ENCODE data around the gene MYL10. TPM values are rescaled to one million over a fixed set of nuclear protein-coding genes. Genes with fewer than 3 reads are reported as not detected.

Gene MYL10
- total and polyA plus RNA-seq, 11 donors: not detected

- DNase-seq (no peak), ATAC-seq (no peak)
- TF ChIP-seq CTCF (IDR thresholded peaks at IDR 0.05) (no peak), POLR2A (IDR thresholded peaks at IDR 0.05) (no peak)
- peaks cover 0 to 4% (median 0%) of the 10 kb centered on the region in 12 donors for H3K9me3 ChIP-seq
- H3K27ac ChIP-seq: no peak overlapping the region
- peaks cover 0 to 17% (median 10%) of the 10 kb centered on the region in 12 donors for H3K4me1 ChIP-seq
- no peaks in the 10 kb centered on the region for H3K36me3 ChIP-seq
- intact Hi-C loops (cut with DNase I): loop anchor here in 1 of 10 donors (10.0 kb wide), 1 partner anchor 72 kb away; no protein-coding TSS in a partner anchor
- no peaks in the 10 kb centered on the region for H3K27me3 ChIP-seq
- no peak overlapping the region for H3K4me3 ChIP-seq
- 74 to 78% (median 75%) methylated on average over 6 of the region's 6 CpGs for WGBS, 4 donors
Measured at GRCh38 chr7:101676956-101677355, 47.9 kb upstream of the MYL10 start.

DNA sequence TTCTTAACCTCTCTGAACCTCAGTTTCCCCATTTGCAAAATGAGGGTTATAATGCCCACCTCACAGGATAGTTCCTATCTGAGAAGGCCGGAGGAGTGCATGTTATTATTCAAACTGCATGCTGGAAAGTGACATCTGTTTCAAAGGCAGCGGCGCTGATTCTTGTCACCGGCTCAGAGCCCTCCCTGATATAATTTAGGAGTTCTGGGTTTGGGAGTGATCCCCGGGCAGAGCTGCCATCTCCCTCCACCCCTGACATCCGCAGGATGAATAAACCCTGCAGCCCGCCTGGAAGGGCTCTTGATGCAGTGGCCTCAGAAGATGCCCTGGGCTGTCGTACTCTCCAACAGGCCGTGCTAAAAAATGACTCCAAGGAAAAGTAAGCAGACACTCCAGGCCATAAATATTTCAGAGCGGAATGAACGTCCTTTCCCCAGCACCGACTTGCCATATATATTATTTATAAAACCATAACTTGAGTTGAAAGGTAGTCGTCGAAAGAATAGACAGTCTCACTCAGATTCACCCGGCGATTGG is 47.0 kb upstream of the MYL10 start:
- Histone ChIP-seq H3K27ac (no peak overlapping the region), H3K36me3 (no peaks in the 10 kb centered on the region), H3K4me1 (peaks cover 0 to 13% (median 3%) of the 10 kb centered on the region in 12 donors), H3K27me3 (no peaks in the 10 kb centered on the region), H3K9me3 (peaks cover 0 to 4% (median 0%) of the 10 kb centered on the region in 12 donors), H3K4me3 (no peak overlapping the region)
- no peak for ATAC-seq
- intact Hi-C loops (cut with DNase I): loop anchor here in 1 of 10 donors (10.0 kb wide), 1 partner anchor 71 kb away; no protein-coding TSS in a partner anchor
- 89 to 93% (median 91%) methylated on average over 16 of the region's 16 CpGs for WGBS, 4 donors
- no peak for DNase-seq
- TF ChIP-seq POLR2A (IDR thresholded peaks at IDR 0.05) (no peak), CTCF (IDR thresholded peaks at IDR 0.05) (no peak)

DNA sequence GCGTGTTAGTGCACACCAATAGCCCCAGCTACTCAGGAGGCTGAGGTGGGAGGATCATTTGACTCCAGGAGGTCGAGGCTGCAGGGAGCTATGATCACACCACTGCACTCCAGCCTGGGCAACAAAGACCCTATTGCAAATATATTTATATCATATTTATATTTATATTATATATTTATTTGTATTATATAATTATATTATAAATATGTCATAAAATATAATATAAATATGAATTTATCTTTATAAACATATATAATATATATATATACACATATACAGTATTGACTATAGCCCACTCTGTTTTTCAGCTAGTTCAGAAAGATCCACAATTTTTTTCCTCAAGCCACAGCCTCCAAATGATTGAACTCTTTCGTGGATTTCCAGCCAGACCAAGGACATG is 45.3 kb upstream of the MYL10 start:
- no peaks in the 10 kb centered on the region for H3K27me3 ChIP-seq
- peaks cover 0 to 4% (median 0%) of the 10 kb centered on the region in 12 donors for H3K9me3 ChIP-seq
- 85 to 96% (median 90%) methylated on average over 3 of the region's 3 CpGs for WGBS, 4 donors
- ATAC-seq (no peak), DNase-seq (no peak)
- intact Hi-C loops (cut with DNase I): loop anchor here in 1 of 10 donors (10.0 kb wide), 1 partner anchor 70 kb away; no protein-coding TSS in a partner anchor
- H3K4me1 ChIP-seq: peaks cover 0 to 7% (median 0%) of the 10 kb centered on the region in 12 donors
- H3K36me3 ChIP-seq: no peaks in the 10 kb centered on the region
- no peak overlapping the region for H3K27ac ChIP-seq
- TF ChIP-seq CTCF (IDR thresholded peaks at IDR 0.05) (no peak), POLR2A (IDR thresholded peaks at IDR 0.05) (no peak)
- no peak overlapping the region for H3K4me3 ChIP-seq

DNA sequence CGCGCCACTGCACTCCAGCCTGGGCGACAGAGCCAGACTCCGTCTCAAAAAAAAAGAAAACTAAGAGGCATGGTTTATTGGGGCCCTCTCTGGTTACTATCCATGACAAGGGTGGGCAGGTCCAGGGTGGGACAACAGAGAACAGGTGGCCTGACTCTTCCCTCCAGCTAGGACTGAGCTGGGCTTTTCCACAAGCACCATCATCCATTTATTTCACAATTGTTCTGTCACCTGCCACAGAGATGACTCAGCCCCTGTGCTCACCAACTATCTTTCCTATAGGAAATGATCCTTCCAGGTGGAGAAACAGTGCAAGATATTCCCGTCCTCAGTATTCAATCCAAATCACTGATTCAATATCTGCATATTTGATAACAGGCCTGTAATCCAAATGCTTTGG is 44.9 kb upstream of the MYL10 start:
- Histone ChIP-seq H3K36me3 (no peaks in the 10 kb centered on the region), H3K4me3 (no peak overlapping the region), H3K27ac (no peak overlapping the region), H3K9me3 (peaks cover 0 to 4% (median 0%) of the 10 kb centered on the region in 12 donors), H3K4me1 (peaks cover 0 to 7% (median 0%) of the 10 kb centered on the region in 12 donors), H3K27me3 (no peaks in the 10 kb centered on the region)
- DNase-seq: no peak
- no peak for TF ChIP-seq POLR2A (IDR thresholded peaks at IDR 0.05)
- TF ChIP-seq CTCF (IDR thresholded peaks at IDR 0.05): no peak
- intact Hi-C loops (cut with DNase I): loop anchor here in 1 of 10 donors (10.0 kb wide), 1 partner anchor 69 kb away; no protein-coding TSS in a partner anchor
- ATAC-seq: no peak
- WGBS, 4 donors: 81 to 93% (median 86%) methylated on average over 5 of the region's 5 CpGs

All from heart left ventricle (tissue), 16 donors.